Nephron (organoid): ENCODE data around the gene MAGEC2.

Source experiments
- H3K27ac Mint-ChIP-seq, 3 experiments: 2 replicates each; pipeline ENCODE4 v1.8.0; 2020; ENCODE audit warnings: mixed read lengths in 3 of 3, mild to moderate bottlenecking in 2 of 3, moderate library complexity in 1 of 3
- H3K27me3 Mint-ChIP-seq: 2 replicates; pipeline ENCODE4 v1.8.0; 2021; ENCODE audit warnings: low read depth, mild to moderate bottlenecking, moderate library complexity, mixed read lengths
- H3K36me3 Mint-ChIP-seq: 2 replicates; pipeline ENCODE4 v1.8.0; 2020; ENCODE audit warnings: low read depth, mixed read lengths
- H3K4me1 Mint-ChIP-seq: 2 replicates; pipeline ENCODE4 v1.8.0; 2020; ENCODE audit warnings: mixed read lengths
- H3K4me3 Mint-ChIP-seq, 3 experiments: 2 replicates each; pipeline ENCODE4 v1.8.0; 2020; ENCODE audit warnings: mild to moderate bottlenecking in 3 of 3, mixed read lengths in 3 of 3, moderate library complexity in 2 of 3
- H3K9me3 Mint-ChIP-seq: 2 replicates; pipeline ENCODE4 v1.8.0; 2020; ENCODE audit warnings: mixed read lengths
- TF ChIP-seq, protein P1 (sequence below), 3 experiments: fragments of 200-600 bp; sonication (generic); IDR thresholded peaks; one replicate each; pipeline ENCODE4 v1.5.0; 2021; ENCODE audit warnings: antibody characterized with exemption in 3 of 3; ENCODE audit not compliant: unreplicated experiment in 3 of 3

MAGEC2 gene

GRCh38 chrX:142238536-142238935 lies 33.4 kb upstream of the MAGEC2 start:
- Mint-ChIP-seq H3K4me1 (no peaks in the 10 kb centered on the region), H3K4me3 (no peak overlapping the region), H3K27me3 (no peaks in the 10 kb centered on the region), H3K9me3 (peaks cover 14% of the 10 kb centered on the region), H3K27ac (no peak overlapping the region), H3K36me3 (no peaks in the 10 kb centered on the region)
- TF ChIP-seq, protein P1, sequence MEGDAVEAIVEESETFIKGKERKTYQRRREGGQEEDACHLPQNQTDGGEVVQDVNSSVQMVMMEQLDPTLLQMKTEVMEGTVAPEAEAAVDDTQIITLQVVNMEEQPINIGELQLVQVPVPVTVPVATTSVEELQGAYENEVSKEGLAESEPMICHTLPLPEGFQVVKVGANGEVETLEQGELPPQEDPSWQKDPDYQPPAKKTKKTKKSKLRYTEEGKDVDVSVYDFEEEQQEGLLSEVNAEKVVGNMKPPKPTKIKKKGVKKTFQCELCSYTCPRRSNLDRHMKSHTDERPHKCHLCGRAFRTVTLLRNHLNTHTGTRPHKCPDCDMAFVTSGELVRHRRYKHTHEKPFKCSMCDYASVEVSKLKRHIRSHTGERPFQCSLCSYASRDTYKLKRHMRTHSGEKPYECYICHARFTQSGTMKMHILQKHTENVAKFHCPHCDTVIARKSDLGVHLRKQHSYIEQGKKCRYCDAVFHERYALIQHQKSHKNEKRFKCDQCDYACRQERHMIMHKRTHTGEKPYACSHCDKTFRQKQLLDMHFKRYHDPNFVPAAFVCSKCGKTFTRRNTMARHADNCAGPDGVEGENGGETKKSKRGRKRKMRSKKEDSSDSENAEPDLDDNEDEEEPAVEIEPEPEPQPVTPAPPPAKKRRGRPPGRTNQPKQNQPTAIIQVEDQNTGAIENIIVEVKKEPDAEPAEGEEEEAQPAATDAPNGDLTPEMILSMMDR (IDR thresholded peaks at IDR 0.05; ENCODE audit: unreplicated experiment in 3 of 3), result no peak

DNA sequence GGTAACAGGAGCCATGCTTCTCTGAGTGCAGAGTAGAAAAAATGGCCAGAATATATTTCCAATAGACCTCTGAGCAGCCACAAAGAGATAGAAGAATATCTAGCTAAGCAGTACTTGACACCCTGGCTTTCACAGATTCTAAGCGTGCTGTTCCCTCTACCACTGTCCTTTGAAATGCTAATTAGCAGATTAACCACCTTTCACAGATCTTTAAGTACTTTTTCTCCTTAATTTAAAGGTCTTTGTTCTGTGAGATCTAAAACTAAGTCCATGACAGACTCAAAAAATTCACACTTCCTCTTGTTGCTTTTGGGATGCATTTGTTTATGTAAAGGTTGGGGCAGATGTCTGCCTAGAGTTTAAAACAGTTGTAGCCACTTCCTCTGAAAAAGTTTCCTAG lies 28.3 kb upstream of the MAGEC2 start:
- Mint-ChIP-seq H3K4me3 (no peak overlapping the region), H3K27ac (no peak overlapping the region), H3K36me3 (no peaks in the 10 kb centered on the region), H3K9me3 (peaks cover 12% of the 10 kb centered on the region), H3K27me3 (no peaks in the 10 kb centered on the region), H3K4me1 (no peaks in the 10 kb centered on the region)
- TF ChIP-seq, protein P1 (IDR thresholded peaks at IDR 0.05; ENCODE audit: unreplicated experiment in 3 of 3), result no peak

- Mint-ChIP-seq H3K4me1 (no peaks in the 10 kb centered on the region), H3K4me3 (no peak overlapping the region)
- TF ChIP-seq, protein P1 (IDR thresholded peaks at IDR 0.05; ENCODE audit: unreplicated experiment in 3 of 3), result no peak
Measured at GRCh38 chrX:142214081-142214480, 9.0 kb upstream of the MAGEC2 start.

DNA sequence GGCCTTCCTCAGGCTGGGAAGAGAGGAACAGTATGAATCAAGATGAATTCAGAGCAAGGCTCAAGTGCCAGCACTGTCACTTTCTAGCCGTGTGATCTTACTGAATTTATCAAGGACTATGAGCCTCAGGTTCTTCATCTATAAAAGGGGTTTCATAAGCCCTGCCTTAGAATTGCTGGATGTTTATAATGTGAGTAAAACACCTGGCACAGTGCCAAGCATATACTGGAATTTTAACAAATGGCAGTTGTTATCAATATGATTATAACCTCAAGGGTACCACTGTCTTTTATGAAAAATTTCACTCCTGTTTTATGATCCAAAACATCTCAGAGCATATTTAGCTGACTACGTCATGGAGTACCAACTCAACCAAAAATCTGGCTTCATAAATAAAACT lies 4.0 kb downstream of the MAGEC2 start:
- Mint-ChIP-seq H3K4me3 (no peak overlapping the region), H3K27ac (no peak overlapping the region), H3K27me3 (no peaks in the 10 kb centered on the region), H3K4me1 (no peaks in the 10 kb centered on the region), H3K36me3 (no peaks in the 10 kb centered on the region), H3K9me3 (peaks cover 13% of the 10 kb centered on the region)
- TF ChIP-seq, protein P1 (IDR thresholded peaks at IDR 0.05; ENCODE audit: unreplicated experiment in 3 of 3), result no peak

More at GRCh38 chrX:142214081-142214480, 9.0 kb upstream of the MAGEC2 start:
- no peaks in the 10 kb centered on the region for H3K36me3 Mint-ChIP-seq
- no peak overlapping the region for H3K27ac Mint-ChIP-seq
- no peaks in the 10 kb centered on the region for H3K27me3 Mint-ChIP-seq
- H3K9me3 Mint-ChIP-seq, result peaks cover 11% of the 10 kb centered on the region

DNA sequence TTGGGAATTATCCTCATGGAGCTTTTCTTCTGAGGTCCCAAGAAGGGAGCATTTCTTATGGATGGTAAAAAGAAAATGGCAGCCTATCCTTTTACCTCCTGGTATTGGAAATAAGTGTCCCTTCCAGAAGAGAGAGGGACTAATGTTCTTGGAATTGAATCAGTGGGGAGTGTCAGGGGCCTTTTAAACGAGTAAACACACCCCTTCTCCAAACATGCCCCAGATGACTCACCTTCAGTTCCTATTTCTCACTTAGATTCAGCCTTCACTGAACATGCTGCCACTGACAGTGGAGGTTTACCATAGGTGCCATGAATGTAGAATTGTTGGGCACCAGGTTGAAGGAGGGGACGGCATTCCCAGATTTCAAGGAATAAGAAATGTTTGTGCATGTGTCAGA lies 19.0 kb downstream of the MAGEC2 start:
- Mint-ChIP-seq H3K27ac (no peak overlapping the region), H3K36me3 (no peaks in the 10 kb centered on the region), H3K4me3 (no peak overlapping the region), H3K27me3 (no peaks in the 10 kb centered on the region), H3K9me3 (peaks cover 14% of the 10 kb centered on the region), H3K4me1 (no peaks in the 10 kb centered on the region)
- TF ChIP-seq, protein P1 (IDR thresholded peaks at IDR 0.05; ENCODE audit: unreplicated experiment in 3 of 3), result no peak

DNA sequence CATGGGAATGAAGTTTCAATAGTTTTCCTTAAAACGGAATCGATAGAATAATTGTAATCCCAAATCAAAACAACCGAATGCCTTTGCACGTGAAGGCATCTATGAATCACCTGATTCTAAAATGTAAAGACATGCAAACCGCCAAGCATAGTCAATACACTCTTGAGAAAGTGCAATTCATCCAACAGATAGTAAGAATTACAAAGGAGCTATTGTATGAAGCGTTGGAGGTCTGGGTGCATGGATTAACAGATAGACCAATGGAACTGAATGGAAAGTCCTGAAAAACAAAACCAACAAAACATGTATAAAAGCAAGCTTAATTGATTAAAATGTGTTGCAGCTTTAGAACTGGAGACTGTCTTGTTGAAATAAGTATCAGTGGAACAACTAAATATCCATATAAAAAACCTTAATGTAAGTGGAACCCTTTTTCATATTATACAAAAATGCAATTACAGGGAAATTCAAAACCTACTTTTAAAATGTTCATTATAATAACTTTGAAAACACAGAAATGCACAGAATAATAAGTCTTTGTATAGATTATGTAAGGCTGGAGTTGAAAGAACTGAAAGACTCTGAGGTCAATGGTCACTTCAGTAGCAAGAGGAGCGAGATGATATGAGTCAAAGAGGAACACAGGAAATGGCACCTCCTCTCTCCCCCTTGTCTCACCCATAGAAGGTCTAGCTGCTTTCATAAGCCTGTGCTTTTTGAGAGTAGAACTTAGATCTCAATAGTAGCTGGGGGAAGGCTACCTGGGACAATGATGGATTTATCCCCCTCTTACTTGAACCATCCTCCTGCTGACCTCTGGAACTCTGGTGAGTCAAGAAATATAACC lies 20.1 kb downstream of the MAGEC2 start:
- Mint-ChIP-seq H3K9me3 (peaks cover 19% of the 10 kb centered on the region), H3K4me1 (no peaks in the 10 kb centered on the region), H3K27ac (no peak overlapping the region), H3K27me3 (no peaks in the 10 kb centered on the region), H3K4me3 (no peak overlapping the region), H3K36me3 (no peaks in the 10 kb centered on the region)
- TF ChIP-seq, protein P1 (IDR thresholded peaks at IDR 0.05; ENCODE audit: unreplicated experiment in 3 of 3), result no peak
